SK-N-MC (cell line): ENCODE data around the gene CHPF.

Experiments
- EZH2 ChIP-seq: fragments of 200-600 bp; sonication (generic); IDR thresholded peaks from one replicate; pipeline ENCODE4 v1.6.1; 2017; ENCODE audit warnings: antibody characterized with exemption
- POLR2AphosphoS5 ChIP-seq: IDR thresholded peaks from 2 replicates; pipeline ENCODE4 v1.6.1; 2012; ENCODE audit warnings: mild to moderate bottlenecking, low read depth, low read length, borderline replicate concordance

- TF ChIP-seq EZH2 = no peak
- TF ChIP-seq POLR2AphosphoS5 = no peak
Observed at GRCh38 chr2:219569635-219570034, 26.0 kb upstream of the CHPF start.
